K562 (cell line): ENCODE data around the gene KCTD7. TPM values are rescaled to one million over a fixed set of nuclear protein-coding genes. Genes with fewer than 3 reads are reported as not detected.

Experiments
- ARHGAP35 ChIP-seq: fragments of 450-650 bp; IDR thresholded peaks from 2 replicates; pipeline ENCODE4 v1.6.1; 2018; ENCODE audit not compliant: partially characterized antibody
- ARID3A ChIP-seq: IDR thresholded peaks from 2 replicates; pipeline ENCODE4 v1.6.1; 2012; ENCODE audit warnings: low read depth, low read length, improper control_type of control experiment, borderline replicate concordance
- BACH1 ChIP-seq: fragments of 200-800 bp; sonication (Bioruptor generic); IDR thresholded peaks from 2 replicates; pipeline ENCODE4 v1.6.1; 2016; ENCODE audit warnings: missing genetic modification characterization, missing compliant biosample characterization
- BCL6 ChIP-seq: fragments of 250-450 bp; sonication (Bioruptor Pico); IDR thresholded peaks from 2 replicates; pipeline ENCODE4 v1.4.0; 2020
- EP400 ChIP-seq: fragments of 450-650 bp; IDR thresholded peaks from 2 replicates; pipeline ENCODE4 v1.6.1; 2017; ENCODE audit warnings: antibody characterized with exemption, mild to moderate bottlenecking, moderate library complexity
- FOXA1 ChIP-seq: fragments of 450-650 bp; IDR thresholded peaks from 2 replicates; pipeline ENCODE4 v1.6.1; 2016; ENCODE audit warnings: mild to moderate bottlenecking, borderline replicate concordance
- FOXA3 ChIP-seq, 2 experiments: fragments of 450-650 bp in 1 of 2; sonication (generic) in 1 of 2; formaldehyde crosslinking; IDR thresholded peaks in 1 of 2; conservative IDR thresholded peaks in 1 of 2; 2 replicates each; pipeline versions ENCODE4 v1.4.0 to v1.8.0; 2020 to 2022; ENCODE audit warnings: mild to moderate bottlenecking in 2 of 2, missing genetic modification reagents in 1 of 2
- IRF2 ChIP-seq: sonication (generic); formaldehyde crosslinking; IDR thresholded peaks from 2 replicates; pipeline ENCODE4 v1.8.1; 2022; ENCODE audit warnings: mild to moderate bottlenecking, missing genetic modification reagents
- MCM2 ChIP-seq: fragments of 450-650 bp; IDR thresholded peaks from 2 replicates; pipeline ENCODE4 v1.6.1; 2017; ENCODE audit warnings: low read depth, mild to moderate bottlenecking
- MEF2D ChIP-seq: conservative IDR thresholded peaks from 2 replicates; pipeline ENCODE4 v1.6.1; 2016; ENCODE audit warnings: low read depth, missing genetic modification characterization, missing compliant biosample characterization
- MITF ChIP-seq: IDR thresholded peaks from 2 replicates; pipeline ENCODE4 v1.6.1; 2014; ENCODE audit warnings: antibody characterized with exemption
- PHTF2 ChIP-seq: fragments of 250-450 bp; sonication (Bioruptor Pico); IDR thresholded peaks from 2 replicates; pipeline ENCODE4 v1.5.0; 2021; ENCODE audit warnings: mild to moderate bottlenecking
- PML ChIP-seq: IDR thresholded peaks from 2 replicates; pipeline ENCODE4 v1.6.1; 2012; ENCODE audit warnings: low read length, inconsistent platforms
- RB1 ChIP-seq: fragments of 450-650 bp; IDR thresholded peaks from 2 replicates; pipeline ENCODE4 v1.6.1; 2017; ENCODE audit warnings: low read depth, mild to moderate bottlenecking
- RBM39 ChIP-seq: fragments of 200-400 bp; formaldehyde crosslinking; optimal IDR thresholded peaks from 2 replicates; pipeline ENCODE3; 2018; ENCODE audit warnings: low read depth, low read length
- SAFB ChIP-seq: fragments of 200-400 bp; formaldehyde crosslinking; IDR thresholded peaks from 2 replicates; pipeline ENCODE4 v1.6.1; 2017; ENCODE audit warnings: low read depth, low read length, borderline replicate concordance
- SREBF2 ChIP-seq: sonication (generic); formaldehyde crosslinking; IDR thresholded peaks from 2 replicates; pipeline ENCODE4 v1.4.0; 2020; ENCODE audit warnings: mild to moderate bottlenecking, missing genetic modification reagents
- TRIM25 ChIP-seq: fragments of 450-650 bp; IDR thresholded peaks from 2 replicates; pipeline ENCODE4 v1.7.0; 2016; ENCODE audit warnings: borderline replicate concordance
- ZBTB1 ChIP-seq: sonication (generic); formaldehyde crosslinking; IDR thresholded peaks from 2 replicates; pipeline ENCODE4 v1.8.1; 2023; ENCODE audit warnings: missing genetic modification reagents, low read depth, mild to moderate bottlenecking, borderline replicate concordance
- ZBTB49 ChIP-seq: sonication (generic); formaldehyde crosslinking; IDR thresholded peaks from 2 replicates; pipeline ENCODE4 v1.8.0; 2022; ENCODE audit warnings: missing genetic modification reagents, mild to moderate bottlenecking, borderline replicate concordance
- ZFP36 ChIP-seq: fragments of 150-350 bp; IDR thresholded peaks from 2 replicates; pipeline ENCODE4 v1.6.1; 2018; ENCODE audit warnings: low read length, low read depth; ENCODE audit not compliant: partially characterized antibody
- polyA plus RNA-seq, 8 experiments: library from polyadenylated mRNA; depleted of rRNA in 4 of 8; stranded (reverse) in 5 of 8; unstranded in 3 of 8; fragments of >200 nt; fragmentation: Nextera tagmentation in 2 of 8; fragmentation: Illumina TruSeq in 1 of 8; extraction: Ambion mirVana in 2 of 8; extraction: Trizol in 1 of 8; gene quantifications; 2 replicates each; pipeline versions ENCODE4 v1.2.1 to v1.2.3, GENCODE V29; 2011 to 2014; ENCODE audit warnings: inconsistent platforms in 1 of 8, missing spikeins in 1 of 8
- total RNA-seq, 7 experiments: library from RNA; depleted of rRNA in 6 of 7; stranded (reverse); fragments of >200 nt in 6 of 7; fragmentation: Illumina TruSeq in 2 of 7; extraction: Trizol in 2 of 7; gene quantifications; 2 replicates each; pipeline versions ENCODE4 v1.2.1 to v1.2.3, GENCODE V29; 2011 to 2021; ENCODE audit warnings: low replicate concordance in 1 of 7

KCTD7 gene
- total and polyA plus RNA-seq, 9 of the 15 experiments (the other 6 are each of a cell fraction or from before 2014, with no cell fraction given) = 1.5 to 26.0 (median 9.0) TPM

- TF ChIP-seq ARID3A (no peak), MEF2D (tag) (no peak), EP400 (peak; percentile 93), ZBTB49 (CRISPR knock-in tag) (no peak), MITF (no peak; the same call in 1 of the 2 replicates), RB1 (peak; percentile 90), RBM39 (no peak), ARHGAP35 (no peak), MCM2 (no peak), BCL6 (CRISPR knock-in tag) (no peak), ZBTB1 (0 out of 2 replicates have a peak, but pooled peaks have one; percentile 59), PHTF2 (CRISPR knock-in tag) (no peak), PML (peak; percentile 87), IRF2 (no peak), TRIM25 (no peak), SAFB (no peak), SREBF2 (CRISPR knock-in tag) (no peak), FOXA1 (no peak), BACH1 (tag) (no peak), FOXA3 (CRISPR knock-in tag; conservative IDR thresholded peaks at IDR 0.05 in 1 of 2, IDR thresholded peaks at IDR 0.05 in 1 of 2) (no peak), ZFP36 (no peak)
Observed at GRCh38 chr7:66628361-66629221, at the start of gene KCTD7 (continued).
